ENCODE results near the gene CMC1. TPM values are rescaled to one million over a fixed set of nuclear protein-coding genes. Genes with fewer than 3 reads are reported as not detected.
"Not testable (repeated sequence)": the region's sequence is repeated elsewhere in the genome, so short reads cannot be mapped to it uniquely, and the experiment has no call there.

CMC1 gene
- 11.7 and 13.7 TPM in 2 replicates for total RNA-seq (2014; rRNA removed; shearing (Covaris generic))

DNA sequence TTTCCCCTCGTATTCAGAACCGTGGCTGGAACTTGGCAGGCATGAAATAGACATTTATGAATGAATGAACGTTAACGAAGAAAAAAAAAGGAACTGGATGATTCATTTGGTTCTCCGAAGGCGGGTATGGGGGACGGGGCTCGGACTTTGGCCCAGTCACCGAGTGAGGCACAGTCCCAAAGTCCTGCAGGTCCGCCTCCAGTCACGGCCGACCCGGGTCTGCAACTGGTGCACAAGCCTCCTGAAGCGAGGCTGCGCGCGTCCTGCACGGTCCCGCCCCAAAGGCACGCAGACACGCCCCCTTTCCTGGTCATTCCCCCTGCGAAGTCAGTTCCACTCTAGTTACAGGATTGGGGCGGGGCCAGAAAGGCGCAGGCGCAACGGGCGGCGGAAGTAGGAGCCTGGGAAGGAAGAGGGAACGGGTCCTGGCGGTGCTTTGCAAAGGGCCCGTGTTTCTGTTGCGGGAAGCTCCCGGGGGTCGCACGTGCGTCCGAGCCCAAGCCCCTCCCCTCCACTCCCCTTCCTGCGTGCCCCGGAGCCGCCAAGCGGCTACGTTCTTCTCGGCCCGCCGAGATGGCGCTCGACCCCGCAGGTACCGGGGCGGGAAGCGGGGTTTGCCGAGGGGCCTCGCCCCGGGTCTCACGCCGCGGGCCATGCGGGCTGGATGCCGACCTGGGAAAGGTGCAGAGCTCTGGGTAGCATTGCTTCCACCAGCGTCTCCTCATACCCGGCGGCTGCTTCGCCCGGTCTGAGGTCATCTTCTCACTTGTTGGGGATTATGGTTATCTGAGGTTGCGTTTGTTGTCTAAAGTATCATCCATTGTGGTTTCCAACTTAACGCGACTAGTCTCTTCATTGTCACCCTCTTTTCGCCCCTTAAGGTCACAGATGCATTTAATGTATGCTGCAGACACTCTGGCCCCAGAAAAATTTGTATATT lies at the start of gene CMC1:
Gene CMC1 (plus strand): TSS at position 399 of the 940 bp plus-strand sequence. CDS start 175 bp downstream, at position 574.
- peak; percentile 91 for DNase-seq (ENCODE audit: low spot score)

DNA sequence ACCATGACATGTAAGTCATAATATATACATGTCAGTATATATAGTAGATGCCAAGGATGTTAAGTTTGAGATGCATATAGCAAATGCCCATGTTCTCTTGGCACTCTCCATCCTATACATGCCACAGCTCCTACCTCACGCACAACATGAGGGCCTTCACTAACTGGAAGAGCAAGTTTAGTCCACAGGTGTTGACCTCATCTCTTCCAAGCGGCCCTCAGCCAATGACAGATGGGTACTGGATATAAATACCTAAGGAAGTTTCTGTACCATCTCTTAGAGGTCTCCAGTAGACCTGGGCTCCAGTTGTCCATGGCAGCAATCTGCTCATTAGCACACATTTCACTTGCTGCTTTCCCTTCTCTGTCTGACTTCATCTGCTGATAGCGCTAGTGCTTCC lies 43.3 kb upstream of the CMC1 start:
- DNase-seq (ENCODE audit: low spot score), result no peak

- DNase-seq (ENCODE audit: low spot score), result no peak
These were observed 42.4 kb upstream of the CMC1 start for GRCh38 chr3:28198974-28199373.

DNA sequence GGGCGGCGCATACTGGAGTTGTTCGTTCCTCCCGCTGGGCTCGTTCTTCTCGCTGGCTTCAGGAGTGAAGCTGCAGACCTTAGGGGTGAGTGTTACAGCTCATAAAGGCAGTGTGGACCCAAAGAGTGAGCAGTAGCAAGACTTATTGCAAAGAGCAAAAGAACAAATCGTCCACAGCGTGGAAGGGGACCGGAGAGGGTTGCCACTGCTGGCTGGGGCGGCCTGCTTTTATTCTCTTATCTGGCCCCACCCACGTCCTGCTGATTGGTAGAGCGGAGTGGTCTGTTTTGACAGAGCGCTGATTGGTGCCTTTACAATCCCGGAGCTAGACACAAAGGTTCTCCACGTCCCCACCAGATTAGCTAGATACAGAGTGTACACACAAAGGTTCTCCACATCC lies 41.8 kb upstream of the CMC1 start:
- not testable (repeated sequence) for DNase-seq (ENCODE audit: low spot score)

GRCh38 chr3:28200366-28200848 lies 41.0 kb upstream of the CMC1 start:
- DNase-seq (ENCODE audit: low spot score), result not testable (repeated sequence)

DNA sequence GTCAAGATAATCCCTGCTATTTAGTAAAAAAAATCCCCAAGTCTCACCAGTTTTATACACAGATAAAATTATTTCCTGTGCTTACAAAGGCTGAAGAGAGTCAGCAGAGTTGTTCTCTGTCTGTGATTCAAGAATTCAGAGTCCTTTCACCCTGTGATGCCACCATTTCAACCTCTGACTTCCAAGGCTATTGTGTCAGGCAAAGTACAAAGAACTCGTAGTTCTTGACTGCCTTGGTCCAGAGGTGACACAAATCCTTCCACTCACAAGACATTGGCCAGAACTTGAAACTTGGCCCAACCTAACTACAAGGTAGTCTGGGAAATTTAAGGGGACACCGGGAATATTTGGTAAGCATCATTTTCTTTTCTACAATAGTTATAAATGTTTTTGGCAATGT lies 34.9 kb upstream of the CMC1 start:
- DNase-seq (ENCODE audit: low spot score), result no peak

DNA sequence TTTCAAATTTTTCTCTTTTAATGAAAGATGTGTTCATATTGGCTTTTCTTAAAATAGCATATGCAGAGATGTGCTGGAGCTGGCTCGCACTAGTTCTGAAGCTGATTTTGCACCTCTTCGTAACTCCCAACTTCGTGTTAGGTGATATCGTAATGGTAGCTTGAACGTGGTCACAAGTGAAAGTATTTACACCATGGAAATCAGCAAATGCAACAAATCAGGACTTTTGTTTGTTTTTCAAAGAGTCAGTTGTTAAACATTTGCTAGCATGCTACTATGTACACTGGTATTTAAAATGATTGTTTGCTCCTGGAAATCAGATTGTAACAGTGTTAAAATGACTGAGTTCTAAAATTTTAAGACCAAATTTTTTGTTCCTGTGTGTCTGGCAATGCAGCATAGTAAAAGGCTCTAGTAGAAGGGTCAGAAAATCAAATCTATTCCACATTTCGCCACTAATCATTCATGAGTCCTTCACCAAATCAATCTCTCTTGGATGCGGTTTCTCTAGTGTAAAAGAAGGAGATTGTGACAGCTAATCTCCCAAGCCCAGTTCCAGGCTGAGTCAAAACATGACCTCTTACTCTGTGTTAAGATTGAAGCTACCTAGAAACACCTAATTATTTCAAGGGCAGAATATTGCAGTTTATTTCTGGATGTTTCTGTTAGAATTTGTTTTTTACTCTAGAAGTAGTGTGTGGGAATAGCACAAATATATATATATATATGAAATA lies 34.3 kb upstream of the CMC1 start:
- no peak for DNase-seq (ENCODE audit: low spot score)

GRCh38 chr3:28210968-28211713 lies 30.3 kb upstream of the CMC1 start:
- no peak for DNase-seq (ENCODE audit: low spot score)

DNA sequence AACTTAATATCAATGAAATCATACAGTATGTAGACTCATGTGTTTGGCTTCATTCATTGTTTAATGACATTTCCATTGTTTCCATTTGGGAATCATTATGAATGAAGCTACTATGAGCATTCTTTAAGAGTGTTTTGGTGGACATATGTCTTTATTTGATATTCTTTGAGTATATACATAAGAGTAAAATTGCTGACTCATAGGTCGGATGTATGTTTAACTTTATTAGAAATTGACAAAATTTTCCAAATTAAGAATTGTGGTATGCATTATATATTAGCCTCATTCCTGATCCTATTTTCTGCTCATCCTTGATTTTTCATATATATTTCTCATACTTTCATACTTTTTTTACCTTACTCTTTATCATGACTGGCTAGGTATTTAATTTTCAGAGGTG lies 28.7 kb upstream of the CMC1 start:
- no peak for DNase-seq (ENCODE audit: low spot score)

GRCh38 chr3:28215407-28215806 lies 26.0 kb upstream of the CMC1 start:
- no peak for DNase-seq (ENCODE audit: low spot score)

DNA sequence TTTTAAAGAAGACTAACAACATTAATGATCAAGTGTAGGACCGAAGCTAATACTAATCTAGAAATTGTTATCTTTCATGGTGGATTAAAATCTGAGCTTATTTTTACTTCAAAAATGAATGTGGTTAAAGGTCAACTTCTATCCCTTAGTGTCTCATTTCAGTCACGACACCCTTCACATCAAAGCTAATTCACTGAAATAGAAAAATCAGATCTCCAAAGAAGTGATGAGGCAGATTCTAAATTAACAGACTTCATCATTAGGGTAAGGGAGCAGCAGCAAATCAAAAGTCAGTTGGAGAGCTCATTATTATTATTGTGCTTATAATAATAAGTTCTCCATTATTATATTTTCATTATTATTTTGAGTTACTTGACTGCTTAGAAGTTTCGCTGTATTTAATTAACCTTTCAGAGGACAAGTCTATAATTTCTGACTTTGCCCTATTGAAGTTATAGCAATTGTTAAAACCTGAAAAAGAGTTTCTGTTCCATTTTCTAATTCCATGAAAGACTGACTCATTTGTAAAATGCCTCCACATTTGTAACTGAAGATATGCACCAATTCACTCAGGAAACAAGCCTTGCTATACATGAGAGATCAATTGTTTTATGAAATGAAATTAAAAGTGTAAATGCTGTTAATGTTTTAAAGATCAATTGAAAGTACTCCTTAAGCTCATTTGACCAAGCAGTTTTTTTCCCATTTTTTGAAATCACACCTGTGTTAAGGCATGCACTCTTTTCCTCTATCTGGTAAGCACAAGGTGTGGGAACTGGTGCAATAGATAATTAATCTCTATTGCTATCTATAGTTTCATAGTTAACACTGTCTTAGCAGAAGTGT lies 23.1 kb upstream of the CMC1 start:
- DNase-seq (ENCODE audit: low spot score), result no peak

DNA sequence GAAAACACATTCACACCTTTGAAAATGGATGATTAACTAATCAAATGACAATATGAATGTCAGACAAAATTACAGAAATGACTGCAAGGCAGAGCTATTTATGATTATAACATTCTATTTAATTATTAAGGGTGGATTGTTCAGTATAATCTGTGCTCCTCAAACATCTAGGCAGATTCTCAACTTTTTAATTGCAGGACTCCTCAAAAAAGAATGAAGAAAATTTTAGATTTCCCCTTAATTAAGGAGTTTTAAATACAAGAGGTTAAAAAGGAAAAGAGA lies 22.6 kb upstream of the CMC1 start:
- no peak for DNase-seq (ENCODE audit: low spot score)

DNA sequence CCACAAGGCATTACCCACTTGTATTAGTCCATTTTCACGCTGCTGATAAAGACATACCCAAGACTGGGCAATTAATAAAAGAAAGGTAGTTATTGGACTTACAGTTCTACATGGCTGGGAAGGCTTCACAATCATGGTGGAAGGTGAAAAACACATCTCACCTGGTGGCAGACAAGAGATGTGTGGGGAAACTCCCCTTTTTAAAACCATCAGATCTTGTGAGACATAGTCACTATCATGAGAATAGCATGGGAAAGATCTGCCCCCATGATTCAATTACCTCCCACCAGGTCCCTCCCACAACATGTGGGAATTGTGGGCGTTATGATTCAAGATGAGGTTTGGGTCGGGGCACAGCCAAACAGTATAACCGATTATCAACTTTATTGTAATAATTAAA lies 17.0 kb upstream of the CMC1 start:
- no peak for DNase-seq (ENCODE audit: low spot score)

GRCh38 chr3:28226020-28226419 lies 15.4 kb upstream of the CMC1 start:
- DNase-seq (ENCODE audit: low spot score), result no peak

GRCh38 chr3:28228623-28229022 lies 12.8 kb upstream of the CMC1 start:
- no peak for DNase-seq (ENCODE audit: low spot score)

DNA sequence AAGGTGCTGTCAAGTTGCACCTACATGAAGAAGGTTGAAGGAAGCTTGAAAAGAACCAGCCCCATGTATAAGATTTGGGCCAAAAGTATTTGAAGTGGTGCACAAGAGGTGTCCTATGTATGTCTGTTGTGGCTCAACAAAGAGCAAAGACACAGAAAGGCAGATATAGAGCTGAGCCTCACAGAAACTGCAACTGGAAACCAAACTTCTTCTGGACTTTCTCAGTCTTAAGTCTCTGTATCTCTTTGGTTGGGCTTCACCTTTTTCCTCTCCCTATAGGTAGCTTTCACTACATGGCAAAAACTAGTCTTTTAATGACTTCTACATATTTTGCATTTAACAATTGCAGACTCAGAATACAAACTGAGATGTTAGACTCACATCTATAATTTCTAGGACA lies 8.8 kb upstream of the CMC1 start:
- DNase-seq (ENCODE audit: low spot score), result no peak

GRCh38 chr3:28234454-28234853 lies 7.0 kb upstream of the CMC1 start:
- no peak for DNase-seq (ENCODE audit: low spot score)

DNA sequence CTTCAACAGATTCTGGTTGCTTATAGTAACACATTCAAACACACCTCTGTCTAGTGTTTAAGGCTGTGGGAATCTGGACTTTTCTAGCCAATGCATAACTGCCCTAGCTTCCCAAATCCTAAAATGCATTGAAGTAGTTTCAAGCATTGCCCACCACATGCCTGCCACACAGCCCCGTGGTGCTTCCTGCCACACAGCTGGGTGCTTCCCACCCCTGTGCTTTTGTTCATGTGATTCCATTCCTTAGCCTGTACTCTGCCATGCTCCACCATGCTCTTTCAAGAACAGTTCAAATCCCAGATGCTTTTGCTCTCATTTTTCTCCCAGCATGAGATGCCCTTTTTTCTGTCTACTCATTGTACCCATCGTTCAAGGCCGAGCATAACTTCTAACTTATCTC lies 2.3 kb upstream of the CMC1 start:
- no peak for DNase-seq (ENCODE audit: low spot score)

DNA sequence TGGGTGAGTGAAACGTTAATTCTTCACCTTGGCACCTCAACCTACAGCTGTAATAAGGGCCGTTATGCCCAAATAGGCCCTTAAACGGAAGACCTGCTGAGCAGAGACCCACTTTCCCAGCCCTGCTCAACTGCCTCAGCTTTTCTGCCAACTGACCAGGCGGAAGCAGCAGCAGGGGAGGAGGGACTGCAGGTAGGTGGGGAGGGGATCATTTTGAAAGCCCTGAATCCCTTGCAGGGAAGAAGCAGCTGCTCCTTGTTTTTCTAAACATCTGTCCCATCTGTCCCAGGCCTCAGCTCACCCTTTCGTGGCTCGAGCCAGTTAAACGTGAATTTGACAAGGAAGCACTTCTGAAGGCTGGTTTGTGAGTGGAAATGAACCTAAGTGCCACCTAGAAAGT lies 978 bp upstream of the CMC1 start:
- DNase-seq (ENCODE audit: low spot score), result no peak

DNA sequence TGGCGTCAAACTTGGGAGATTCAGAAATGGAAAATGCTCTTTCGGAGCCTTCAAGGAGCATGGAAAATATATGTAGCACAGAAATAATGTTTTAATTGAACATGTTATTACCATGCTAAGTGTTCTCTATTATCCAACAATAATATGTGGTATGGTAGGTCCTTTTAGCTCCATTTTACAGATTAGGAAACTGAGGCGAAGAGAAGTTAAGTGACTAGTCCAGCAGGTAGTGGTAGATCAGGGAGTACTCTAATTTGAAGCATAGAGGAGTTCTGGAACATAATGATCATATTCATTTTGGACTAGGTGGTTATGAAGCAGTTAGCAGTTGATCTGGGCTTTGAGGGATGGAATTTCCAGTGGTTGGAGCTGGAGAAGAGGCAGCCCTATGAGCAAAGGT lies 1.1 kb downstream of the CMC1 start:
- DNase-seq (ENCODE audit: low spot score), result no peak

DNA sequence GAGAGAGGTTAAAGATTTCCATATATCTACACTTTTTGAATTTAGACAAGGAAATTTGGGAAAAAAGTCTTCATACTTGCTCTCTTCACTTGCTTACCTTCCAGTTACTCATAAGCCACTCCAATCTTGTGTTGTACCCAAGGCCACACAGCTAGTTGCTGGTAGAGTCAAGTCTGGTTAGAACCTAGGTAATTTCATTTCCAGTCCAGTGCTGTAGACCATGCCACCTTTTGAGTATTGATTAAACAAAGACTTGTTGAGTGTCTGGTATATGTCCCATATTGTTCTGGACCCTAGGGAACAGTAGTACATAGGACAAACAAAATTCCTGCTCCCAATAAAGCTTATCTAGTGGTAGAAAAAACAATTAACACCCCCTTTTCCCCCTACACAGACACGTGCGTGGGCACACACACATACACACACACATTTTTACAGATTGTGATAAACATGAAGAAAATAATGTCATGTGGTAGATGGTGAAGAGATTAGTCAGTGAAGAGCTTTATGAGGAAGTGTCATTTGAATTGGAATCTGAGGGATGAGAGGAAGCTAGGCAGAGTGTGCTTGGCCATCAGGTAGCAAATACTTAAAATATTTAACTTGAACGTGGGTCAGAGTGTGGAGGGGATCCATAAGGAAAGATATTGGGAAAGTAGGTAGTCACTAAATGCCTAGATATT lies 2.1 kb downstream of the CMC1 start:
- DNase-seq (ENCODE audit: low spot score), result no peak

All from H4 (cell line).